CMK (cell line): Measurements from ENCODE around the gene NSUN5.
"Not testable (repeated sequence)": the region's sequence is repeated elsewhere in the genome, so short reads cannot be mapped to it uniquely, and the experiment has no call there.

Experiments used
- DNase-seq: peaks from one replicate; pipeline ENCODE4 v3.0.0-alpha.2; 2010; ENCODE audit warnings: low read depth

Gene NSUN5

GRCh38 chr7:73277210-73277609 is 31.4 kb downstream of the NSUN5 start:
- DNase-seq: not testable (repeated sequence)

GRCh38 chr7:73267813-73268212 is 40.8 kb downstream of the NSUN5 start:
- DNase-seq: not testable (repeated sequence)

GRCh38 chr7:73266719-73267368 is 41.8 kb downstream of the NSUN5 start:
- DNase-seq: not testable (repeated sequence)

- not testable (repeated sequence) for DNase-seq
Measured at GRCh38 chr7:73262416-73262815, 46.2 kb downstream of the NSUN5 start.
